K562 (cell line): ENCODE measurements around the gene PET117. TPM values are rescaled to one million over a fixed set of nuclear protein-coding genes. Genes with fewer than 3 reads are reported as not detected.

Experiments used
- ARID1B ChIP-seq: fragments of 450-650 bp; IDR thresholded peaks from 2 replicates; pipeline ENCODE4 v1.6.1; 2016; ENCODE audit warnings: antibody characterized with exemption, mild to moderate bottlenecking, inconsistent platforms
- ATF3 ChIP-seq, 2 experiments: fragments of 450-650 bp in 1 of 2; sonication (generic) in 1 of 2; formaldehyde crosslinking in 1 of 2; IDR thresholded peaks in 1 of 2; conservative IDR thresholded peaks in 1 of 2; 2 replicates each; pipeline versions ENCODE4 v1.6.1 to v1.8.1; 2016 to 2023; ENCODE audit warnings: mild to moderate bottlenecking in 2 of 2, moderate library complexity in 2 of 2, inconsistent platforms in 1 of 2, missing genetic modification reagents in 1 of 2
- DACH1 ChIP-seq: fragments of 450-650 bp; IDR thresholded peaks from 2 replicates; pipeline ENCODE4 v1.6.1; 2018; ENCODE audit not compliant: partially characterized antibody
- OTX1 ChIP-seq: fragments of 450-650 bp; formaldehyde crosslinking; IDR thresholded peaks from 2 replicates; pipeline ENCODE4 v1.4.0; 2022; ENCODE audit warnings: mild to moderate bottlenecking
- RREB1 ChIP-seq: fragments of 250-450 bp; sonication (Bioruptor Pico); IDR thresholded peaks from 2 replicates; pipeline ENCODE4 v1.4.0; 2020
- ZC3H4 ChIP-seq: sonication (generic); formaldehyde crosslinking; IDR thresholded peaks from 2 replicates; pipeline ENCODE4 v1.9.0; 2021; ENCODE audit warnings: missing genetic modification reagents, borderline replicate concordance
- ZNF174 ChIP-seq: fragments of 250-450 bp; sonication (Bioruptor Pico); IDR thresholded peaks from 2 replicates; pipeline ENCODE4 v1.4.0; 2020; ENCODE audit warnings: mild to moderate bottlenecking
- ZNF263 ChIP-seq: sonication (generic); formaldehyde crosslinking; IDR thresholded peaks from 2 replicates; pipeline ENCODE4 v1.8.0; 2022; ENCODE audit warnings: mild to moderate bottlenecking, missing genetic modification reagents, borderline replicate concordance
- polyA plus RNA-seq, 8 experiments: library from polyadenylated mRNA; depleted of rRNA in 4 of 8; stranded (reverse) in 5 of 8; unstranded in 3 of 8; fragments of >200 nt; fragmentation: Nextera tagmentation in 2 of 8; fragmentation: Illumina TruSeq in 1 of 8; extraction: Ambion mirVana in 2 of 8; extraction: Trizol in 1 of 8; gene quantifications; 2 replicates each; pipeline versions ENCODE4 v1.2.1 to v1.2.3, GENCODE V29; 2011 to 2014; ENCODE audit warnings: inconsistent platforms in 1 of 8, missing spikeins in 1 of 8
- total RNA-seq, 7 experiments: library from RNA; depleted of rRNA in 6 of 7; stranded (reverse); fragments of >200 nt in 6 of 7; fragmentation: Illumina TruSeq in 2 of 7; extraction: Trizol in 2 of 7; gene quantifications; 2 replicates each; pipeline versions ENCODE4 v1.2.1 to v1.2.3, GENCODE V29; 2011 to 2021; ENCODE audit warnings: low replicate concordance in 1 of 7
- TF ChIP-seq, protein P1 (sequence below): fragments of 450-650 bp; IDR thresholded peaks from 2 replicates; pipeline ENCODE4 v1.6.1; 2016; ENCODE audit warnings: mild to moderate bottlenecking
- TF ChIP-seq, protein P2 (sequence below): IDR thresholded peaks from 2 replicates; pipeline ENCODE4 v1.6.1; 2014; ENCODE audit warnings: antibody characterized with exemption
- TF ChIP-seq, protein P3 (sequence below): sonication (generic); formaldehyde crosslinking; IDR thresholded peaks from 2 replicates; pipeline ENCODE4 v1.9.0; 2022; ENCODE audit warnings: mild to moderate bottlenecking, missing genetic modification reagents
- TF ChIP-seq, protein P4 (sequence below): fragments of 450-650 bp; IDR thresholded peaks from 2 replicates; pipeline ENCODE4 v1.6.1; 2016; ENCODE audit warnings: borderline replicate concordance

The PET117 gene
- total and polyA plus RNA-seq, 9 of the 15 experiments (the other 6 are each of a cell fraction or from before 2014, with no cell fraction given): 7.1 to 18.2 (median 12.4) TPM

DNA sequence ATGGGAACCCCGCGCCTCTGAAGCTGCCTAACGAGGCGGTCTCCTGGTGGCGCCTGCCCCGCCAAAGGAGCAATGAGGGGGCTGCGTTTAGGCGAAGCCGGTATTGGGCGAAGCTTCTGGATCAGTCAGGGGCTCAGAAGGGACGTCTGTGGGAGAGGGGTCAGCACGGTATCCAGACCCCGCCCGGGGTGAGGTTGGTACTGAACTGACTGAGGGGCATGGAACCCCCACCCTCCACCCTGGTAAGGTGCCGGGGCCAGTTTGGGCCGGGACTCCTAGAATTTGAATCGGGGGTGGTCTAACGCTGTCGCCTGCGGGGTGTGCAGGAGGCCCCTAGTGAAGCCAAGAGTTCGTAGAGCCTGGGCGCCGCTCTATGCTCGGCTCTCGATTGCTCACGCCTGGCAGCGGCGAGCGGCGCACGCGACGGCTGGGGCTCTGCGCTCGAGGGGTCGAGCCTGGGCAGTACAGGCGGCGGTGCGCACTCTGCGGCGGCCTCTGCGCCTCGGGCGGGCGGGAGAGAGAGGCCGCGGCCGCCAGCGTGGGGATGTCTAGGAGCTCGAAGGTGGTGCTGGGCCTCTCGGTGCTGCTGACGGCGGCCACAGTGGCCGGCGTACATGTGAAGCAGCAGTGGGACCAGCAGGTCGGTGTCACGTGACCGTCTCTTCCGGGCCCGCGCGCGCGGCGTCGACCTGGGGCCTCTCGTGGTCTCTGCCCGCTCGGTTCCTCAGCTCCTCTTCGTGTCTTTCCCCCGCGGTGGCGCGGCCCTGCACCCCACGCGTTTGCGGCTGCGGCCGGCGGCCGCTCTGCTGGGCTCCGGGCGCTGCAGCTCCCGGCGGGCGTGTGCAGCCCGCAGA is at the start of gene PET117, which contains the start of gene KAT14 (continued):
- TF ChIP-seq, protein P1, sequence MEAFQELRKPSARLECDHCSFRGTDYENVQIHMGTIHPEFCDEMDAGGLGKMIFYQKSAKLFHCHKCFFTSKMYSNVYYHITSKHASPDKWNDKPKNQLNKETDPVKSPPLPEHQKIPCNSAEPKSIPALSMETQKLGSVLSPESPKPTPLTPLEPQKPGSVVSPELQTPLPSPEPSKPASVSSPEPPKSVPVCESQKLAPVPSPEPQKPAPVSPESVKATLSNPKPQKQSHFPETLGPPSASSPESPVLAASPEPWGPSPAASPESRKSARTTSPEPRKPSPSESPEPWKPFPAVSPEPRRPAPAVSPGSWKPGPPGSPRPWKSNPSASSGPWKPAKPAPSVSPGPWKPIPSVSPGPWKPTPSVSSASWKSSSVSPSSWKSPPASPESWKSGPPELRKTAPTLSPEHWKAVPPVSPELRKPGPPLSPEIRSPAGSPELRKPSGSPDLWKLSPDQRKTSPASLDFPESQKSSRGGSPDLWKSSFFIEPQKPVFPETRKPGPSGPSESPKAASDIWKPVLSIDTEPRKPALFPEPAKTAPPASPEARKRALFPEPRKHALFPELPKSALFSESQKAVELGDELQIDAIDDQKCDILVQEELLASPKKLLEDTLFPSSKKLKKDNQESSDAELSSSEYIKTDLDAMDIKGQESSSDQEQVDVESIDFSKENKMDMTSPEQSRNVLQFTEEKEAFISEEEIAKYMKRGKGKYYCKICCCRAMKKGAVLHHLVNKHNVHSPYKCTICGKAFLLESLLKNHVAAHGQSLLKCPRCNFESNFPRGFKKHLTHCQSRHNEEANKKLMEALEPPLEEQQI: no peak
- TF ChIP-seq OTX1 (CRISPR knock-in tag): no peak
- no peak for TF ChIP-seq DACH1
- TF ChIP-seq, protein P2, sequence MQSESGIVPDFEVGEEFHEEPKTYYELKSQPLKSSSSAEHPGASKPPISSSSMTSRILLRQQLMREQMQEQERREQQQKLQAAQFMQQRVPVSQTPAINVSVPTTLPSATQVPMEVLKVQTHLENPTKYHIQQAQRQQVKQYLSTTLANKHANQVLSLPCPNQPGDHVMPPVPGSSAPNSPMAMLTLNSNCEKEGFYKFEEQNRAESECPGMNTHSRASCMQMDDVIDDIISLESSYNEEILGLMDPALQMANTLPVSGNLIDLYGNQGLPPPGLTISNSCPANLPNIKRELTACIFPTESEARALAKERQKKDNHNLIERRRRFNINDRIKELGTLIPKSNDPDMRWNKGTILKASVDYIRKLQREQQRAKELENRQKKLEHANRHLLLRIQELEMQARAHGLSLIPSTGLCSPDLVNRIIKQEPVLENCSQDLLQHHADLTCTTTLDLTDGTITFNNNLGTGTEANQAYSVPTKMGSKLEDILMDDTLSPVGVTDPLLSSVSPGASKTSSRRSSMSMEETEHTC: peak; percentile 49; the same call in 1 of the 2 replicates
- no peak for TF ChIP-seq ATF3 (IDR thresholded peaks at IDR 0.05)
- TF ChIP-seq ATF3 (CRISPR knock-in tag; conservative IDR thresholded peaks at IDR 0.05): no peak
- no peak for TF ChIP-seq ZNF174 (CRISPR knock-in tag)
- TF ChIP-seq ZNF263 (CRISPR knock-in tag): no peak
- TF ChIP-seq, protein P3, sequence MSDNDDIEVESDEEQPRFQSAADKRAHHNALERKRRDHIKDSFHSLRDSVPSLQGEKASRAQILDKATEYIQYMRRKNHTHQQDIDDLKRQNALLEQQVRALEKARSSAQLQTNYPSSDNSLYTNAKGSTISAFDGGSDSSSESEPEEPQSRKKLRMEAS: peak; percentile 91
- no peak for TF ChIP-seq ARID1B
- TF ChIP-seq RREB1 (CRISPR knock-in tag): no peak
- TF ChIP-seq ZC3H4 (CRISPR knock-in tag): no peak
- TF ChIP-seq, protein P4, sequence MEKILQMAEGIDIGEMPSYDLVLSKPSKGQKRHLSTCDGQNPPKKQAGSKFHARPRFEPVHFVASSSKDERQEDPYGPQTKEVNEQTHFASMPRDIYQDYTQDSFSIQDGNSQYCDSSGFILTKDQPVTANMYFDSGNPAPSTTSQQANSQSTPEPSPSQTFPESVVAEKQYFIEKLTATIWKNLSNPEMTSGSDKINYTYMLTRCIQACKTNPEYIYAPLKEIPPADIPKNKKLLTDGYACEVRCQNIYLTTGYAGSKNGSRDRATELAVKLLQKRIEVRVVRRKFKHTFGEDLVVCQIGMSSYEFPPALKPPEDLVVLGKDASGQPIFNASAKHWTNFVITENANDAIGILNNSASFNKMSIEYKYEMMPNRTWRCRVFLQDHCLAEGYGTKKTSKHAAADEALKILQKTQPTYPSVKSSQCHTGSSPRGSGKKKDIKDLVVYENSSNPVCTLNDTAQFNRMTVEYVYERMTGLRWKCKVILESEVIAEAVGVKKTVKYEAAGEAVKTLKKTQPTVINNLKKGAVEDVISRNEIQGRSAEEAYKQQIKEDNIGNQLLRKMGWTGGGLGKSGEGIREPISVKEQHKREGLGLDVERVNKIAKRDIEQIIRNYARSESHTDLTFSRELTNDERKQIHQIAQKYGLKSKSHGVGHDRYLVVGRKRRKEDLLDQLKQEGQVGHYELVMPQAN: no peak; the same call in 1 of the 2 replicates
